Bone marrow (tissue), 2 donors: ENCODE measurements around the gene RPLP2.

Experiments
- DNase-seq, 2 donors: peaks; one replicate each; lab custom pipeline; 2025; lab: John Stamatoyannopoulos, UW

RPLP2 gene

GRCh38 chr11:773830-774229 lies 35.9 kb upstream of the RPLP2 start:
- DNase-seq: no peak

DNA sequence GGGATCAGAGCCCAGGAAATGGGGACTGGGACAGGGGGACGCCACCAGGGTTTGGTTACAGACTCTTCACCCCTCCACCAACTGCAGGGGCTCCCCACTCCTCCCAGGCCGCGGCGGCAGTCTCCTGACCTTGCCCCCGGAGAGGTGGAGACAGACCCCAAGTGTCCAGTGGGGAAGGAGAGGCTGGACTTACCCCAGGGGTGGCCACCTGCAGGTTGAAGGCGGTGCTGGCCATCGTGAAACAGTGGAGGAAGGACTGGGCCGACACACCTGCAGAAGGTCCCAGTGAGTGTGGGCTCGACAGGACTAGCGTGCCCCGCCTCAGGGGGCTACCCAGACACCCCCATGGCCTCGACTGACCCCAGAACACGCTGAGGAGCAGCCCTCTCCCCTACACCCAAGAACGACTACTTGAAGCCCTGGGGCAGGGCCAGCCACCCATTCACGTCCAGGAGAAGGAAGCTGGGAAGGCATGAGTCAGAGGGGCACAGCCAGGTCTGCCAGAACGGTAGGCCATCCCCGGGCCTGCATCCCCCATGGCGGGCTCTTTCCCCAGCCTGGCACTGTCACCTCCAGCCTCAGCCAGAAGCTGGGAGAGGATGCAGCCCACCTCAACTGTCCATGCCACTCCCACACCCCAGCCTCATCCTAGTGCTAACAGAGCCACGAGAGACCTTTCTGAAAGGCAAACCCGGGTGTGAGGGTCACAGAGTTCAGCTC lies 34.7 kb upstream of the RPLP2 start:
- no peak for DNase-seq

DNA sequence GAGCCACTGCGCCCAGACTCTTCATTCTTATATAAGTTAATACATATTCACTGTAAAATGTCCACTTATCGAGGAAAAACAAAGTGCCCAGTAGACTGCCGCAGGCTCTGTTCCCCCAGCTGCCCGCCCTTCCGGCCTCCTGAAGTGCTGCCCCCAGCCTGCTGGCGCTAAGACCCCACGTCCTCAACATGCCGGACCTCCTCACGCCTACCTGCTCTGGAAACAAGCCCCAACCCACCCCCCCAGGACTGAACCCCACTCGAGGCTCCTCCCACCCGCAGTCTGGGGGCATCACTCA lies 33.6 kb upstream of the RPLP2 start:
- DNase-seq: no peak

GRCh38 chr11:776561-777287 lies 33.0 kb upstream of the RPLP2 start:
- no peak for DNase-seq

- peak; percentile 74 to 86 for DNase-seq
Measured at GRCh38 chr11:777288-778255, 32.2 kb upstream of the RPLP2 start, which contains the start of gene GATD1. GATD1 (minus strand) TSS chr11:777487; CDS start chr11:777462, 25 bp downstream.

GRCh38 chr11:778976-779954 lies 30.5 kb upstream of the RPLP2 start:
- DNase-seq: no peak

- DNase-seq: no peak
Measured at GRCh38 chr11:779955-780532, 29.7 kb upstream of the RPLP2 start.

- no peak for DNase-seq
Measured at GRCh38 chr11:782264-783174, 27.2 kb upstream of the RPLP2 start.

DNA sequence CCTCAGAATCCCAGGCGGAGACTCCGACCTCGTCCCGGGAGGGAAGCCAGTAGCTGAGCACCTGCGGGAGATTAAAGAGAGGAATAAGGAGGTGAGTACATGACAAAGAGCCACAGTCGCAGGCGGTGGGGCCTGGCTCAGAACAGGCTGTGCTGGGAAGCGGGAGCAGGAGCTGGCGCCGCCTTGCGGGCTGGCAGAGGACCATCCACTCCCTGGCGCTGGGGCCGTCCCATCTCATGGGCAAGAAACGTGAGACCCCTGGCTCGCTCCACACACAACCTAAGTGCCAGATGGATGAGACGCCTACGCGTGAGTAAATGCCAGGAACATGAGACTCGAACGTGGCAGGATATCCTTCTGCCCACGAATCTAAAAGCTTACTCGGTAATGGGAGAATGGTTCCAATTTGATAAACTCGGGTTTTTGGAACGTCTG lies 26.2 kb upstream of the RPLP2 start:
- peak; percentile 5 to 13 for DNase-seq

DNA sequence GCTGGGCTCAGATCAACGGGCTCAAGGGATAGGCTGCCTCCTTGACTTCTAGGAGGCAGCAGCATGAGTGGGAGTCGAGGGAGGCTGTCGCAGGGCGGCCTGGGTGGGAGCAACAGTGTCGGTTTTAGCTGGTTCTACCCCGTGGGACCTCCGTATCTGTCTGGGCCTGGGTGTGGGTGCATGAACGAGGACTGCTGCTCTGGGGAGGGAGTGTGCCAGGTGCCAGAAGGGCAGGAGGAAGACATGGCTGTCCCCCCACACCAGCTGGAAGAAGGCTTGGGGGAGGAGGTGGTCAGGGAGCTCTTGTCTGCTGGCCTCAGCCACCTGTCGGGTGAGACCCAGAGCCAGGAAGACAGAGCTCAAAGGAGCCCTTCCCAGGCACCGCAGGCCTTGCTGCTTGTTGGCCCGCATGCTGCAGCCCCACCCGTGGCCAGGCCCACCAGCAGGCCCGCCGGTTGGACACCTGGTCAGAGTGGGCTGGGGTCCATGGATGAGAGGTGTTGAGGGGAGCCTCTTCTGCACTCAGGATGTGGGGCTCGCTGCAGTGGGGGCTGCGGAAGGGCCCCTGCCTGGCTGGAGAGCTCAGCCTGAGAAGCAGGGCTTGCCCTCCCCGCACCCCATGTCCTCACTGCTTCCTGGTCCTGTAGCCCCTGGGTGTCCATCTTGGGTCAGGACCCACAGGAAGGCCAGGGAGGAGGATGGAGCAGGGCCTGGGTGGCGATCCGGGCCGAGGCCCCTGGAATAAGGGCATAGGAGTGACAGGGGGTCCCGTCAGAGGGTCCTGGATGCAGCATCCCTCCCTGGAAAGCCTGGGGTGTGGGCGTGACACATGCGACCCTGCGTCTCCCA lies 23.3 kb upstream of the RPLP2 start:
- DNase-seq: no peak

- no peak for DNase-seq
Measured at GRCh38 chr11:787084-787675, 22.6 kb upstream of the RPLP2 start.

DNA sequence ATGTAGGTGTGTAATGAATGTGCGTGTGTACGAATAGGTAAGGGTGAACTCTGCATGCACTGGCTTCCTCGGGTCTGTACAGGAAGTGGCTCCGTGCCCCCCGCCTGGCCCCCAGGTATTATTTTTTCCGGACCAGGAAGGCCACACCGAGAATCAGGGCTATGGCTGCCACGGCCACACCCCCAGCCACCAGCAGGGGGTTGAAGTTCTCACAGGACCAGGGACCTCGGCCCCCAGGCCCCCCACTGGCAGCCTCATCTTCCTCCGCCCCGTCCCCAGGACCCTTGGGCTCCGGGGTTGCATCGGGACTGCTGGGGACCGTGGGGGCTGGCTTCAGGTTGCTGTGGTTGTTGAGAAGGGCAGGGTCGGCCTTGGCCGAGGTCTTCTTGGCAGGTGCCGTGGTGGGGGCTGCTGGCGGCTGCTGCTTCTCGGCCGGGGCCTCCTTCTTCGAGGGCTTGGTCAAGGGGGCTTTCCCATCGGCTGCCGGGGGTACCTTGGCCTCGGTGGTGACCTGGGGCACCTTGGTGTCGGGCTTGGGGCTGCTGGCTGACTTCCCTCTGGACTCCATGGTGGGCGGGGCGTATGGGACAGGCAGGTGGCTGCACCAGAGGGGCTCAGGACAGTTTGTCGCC lies 21.6 kb upstream of the RPLP2 start:
- no peak for DNase-seq

DNA sequence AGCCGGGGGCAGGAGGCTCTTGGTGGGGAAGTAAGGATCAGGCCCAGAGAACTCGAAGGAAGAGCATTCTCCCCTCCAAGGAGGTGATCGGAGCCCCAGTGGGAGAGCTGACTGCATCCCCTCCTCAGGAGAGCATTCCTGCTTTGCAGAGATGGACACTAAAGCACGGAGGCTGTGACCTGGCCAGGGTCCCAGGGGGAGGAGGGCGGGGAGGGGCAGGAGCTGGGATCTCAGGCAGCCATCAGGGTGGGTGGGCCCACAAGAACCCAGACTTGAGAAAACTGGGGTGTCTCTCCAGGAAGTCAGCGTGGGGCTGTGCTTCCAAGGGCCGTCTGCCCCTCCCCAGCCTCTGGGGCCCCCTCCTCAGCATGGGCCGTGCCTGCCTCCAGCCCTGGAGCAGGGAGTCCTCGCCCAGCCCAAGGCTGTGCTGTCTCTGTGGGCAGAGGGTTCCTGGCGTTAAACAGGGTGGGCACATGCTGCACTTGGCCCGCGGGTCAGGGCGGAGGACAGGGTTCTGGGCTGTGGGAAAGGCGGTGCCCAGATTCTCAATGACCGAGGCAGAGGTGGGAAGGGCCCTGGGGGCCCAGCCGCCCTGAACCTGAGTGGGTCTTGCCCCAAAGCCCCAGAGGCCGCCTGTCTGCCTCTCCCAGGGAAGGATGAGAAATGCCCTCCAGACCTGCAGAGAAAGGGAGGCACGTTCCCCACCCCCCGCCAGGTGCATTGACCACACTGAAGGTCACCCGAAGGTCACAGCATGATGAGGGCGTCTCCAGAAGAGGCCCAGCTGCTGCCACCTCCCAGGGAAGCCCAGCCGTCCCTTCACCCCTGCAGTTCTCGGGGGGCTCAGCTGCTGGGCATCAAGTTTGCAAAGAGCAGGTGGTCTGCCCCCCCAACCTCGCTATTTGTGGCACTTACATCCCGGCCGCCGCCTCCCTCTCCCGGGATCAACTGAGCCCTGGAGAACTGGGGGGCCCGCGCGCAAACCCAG lies 20.5 kb upstream of the RPLP2 start:
- no peak for DNase-seq

- DNase-seq: no peak
Measured at GRCh38 chr11:789943-790342, 19.8 kb upstream of the RPLP2 start, which contains the start of gene CEND1. CEND1 (minus strand) TSS chr11:790090; CDS start chr11:788576, 1,514 bp downstream.

DNA sequence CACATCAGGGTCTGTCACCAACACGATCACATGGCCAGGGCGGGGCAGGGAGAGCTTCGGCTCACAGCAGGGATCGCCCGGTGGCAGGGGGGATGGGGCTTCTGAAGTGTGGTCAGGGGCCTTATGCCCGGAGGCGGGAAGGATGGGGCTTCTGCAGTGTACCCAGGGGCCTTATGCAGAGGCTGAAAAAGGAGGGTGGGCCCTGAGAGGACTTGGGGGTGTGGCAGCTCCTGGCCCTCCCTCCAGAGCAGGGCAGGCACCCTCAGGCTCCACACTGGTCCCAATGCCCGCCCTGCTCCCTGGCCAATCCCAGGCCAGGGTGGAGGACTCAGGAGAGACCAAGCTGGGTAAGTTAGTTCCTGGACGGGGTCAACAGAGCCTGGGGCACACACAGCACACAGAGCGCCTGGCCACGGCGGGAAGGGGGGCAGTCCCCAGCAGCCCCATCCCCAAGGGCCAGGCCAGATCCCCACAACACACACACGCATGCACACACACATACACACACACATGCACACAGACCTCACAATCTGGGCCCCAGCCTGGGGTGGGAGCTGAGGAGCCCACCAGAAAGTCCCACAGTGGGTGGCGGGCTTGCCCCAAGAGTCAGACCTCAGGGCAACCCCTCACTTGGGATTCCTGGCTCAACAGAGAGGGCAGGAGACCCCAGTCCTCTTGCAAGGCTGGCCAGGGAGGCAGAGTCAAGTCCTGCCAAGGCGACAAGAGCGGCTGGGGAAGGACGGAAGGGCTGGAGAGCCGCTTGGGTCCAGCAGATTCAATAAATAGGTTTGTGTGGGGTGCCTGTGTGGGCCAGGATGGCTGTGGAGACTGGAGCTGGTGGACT lies 18.8 kb upstream of the RPLP2 start:
- DNase-seq: no peak
